ENCODE data around the gene SEMA3B. TPM values are rescaled to one million over a fixed set of nuclear protein-coding genes. Genes with fewer than 3 reads are reported as not detected.

SEMA3B gene
- total and polyA plus RNA-seq, 9 of the 15 experiments (the other 6 are each of a cell fraction or from before 2014, with no cell fraction given): 0.03 to 1.8 (median 0.55) TPM; not detected in 1

DNA sequence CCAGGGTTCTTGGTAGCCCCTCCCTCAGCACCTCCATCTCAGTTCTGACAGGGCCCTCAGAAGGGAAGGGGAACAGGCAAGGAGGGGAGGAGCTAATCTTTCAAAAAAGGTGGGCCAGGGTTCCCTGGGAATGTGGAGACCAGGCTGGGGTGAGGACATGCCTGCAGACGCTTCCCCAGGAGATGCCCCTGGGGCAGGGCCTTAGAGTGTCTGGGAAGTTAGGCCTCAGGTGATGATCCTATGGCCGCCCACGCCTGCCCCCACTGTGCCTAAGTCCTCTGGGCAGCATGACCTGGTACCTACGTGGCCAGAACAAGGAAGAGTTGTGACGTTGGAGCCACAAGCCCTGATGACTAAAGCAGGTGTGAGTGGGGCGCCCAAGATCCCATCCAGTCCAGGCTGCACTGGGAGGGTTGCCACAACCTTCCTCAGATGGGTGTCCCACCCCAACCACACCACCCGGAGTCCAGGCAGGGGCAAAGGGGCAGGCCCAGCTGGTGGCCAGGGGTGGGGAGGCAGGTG is 3.9 kb upstream of the SEMA3B start:
- Histone ChIP-seq H2AFZ (ENCODE audit: low read depth, low read length) (no peak overlapping the region), H3K9me1 (ENCODE audit: control insufficient read depth, insufficient read depth, low read length) (no peaks in the 10 kb centered on the region), H3K27ac (ENCODE audit: extremely low read depth, low read depth, low read length) (no peak overlapping the region; the same call in 2 of the 3 replicates), H3K4me3 (no peak overlapping the region), H3K9ac (ENCODE audit: insufficient read depth in 1 of 2, low read depth in 2 of 2, low read length in 2 of 2) (peak overlapping the region in 1 of 2 experiments; percentile 52; a peak in 2 of 4 replicates), H3K27me3 (ENCODE audit: control insufficient read depth in 2 of 2, insufficient read depth in 2 of 2, low read length in 2 of 2) (no peaks in the 10 kb centered on the region), H3K4me2 (ENCODE audit: insufficient read depth, low read length) (no peak overlapping the region), H3K4me1 (replicated peaks in 1 of 2; ENCODE audit: control insufficient read depth in 2 of 2, insufficient read depth in 2 of 2, low read length in 2 of 2) (peaks cover 6 to 50% of the 10 kb centered on the region in 2 experiments; a peak in 4 of 5 replicates), H4K20me1 (replicated peaks; ENCODE audit: control insufficient read depth, insufficient read depth, low read length) (no peaks in the 10 kb centered on the region), H3K9me3 (replicated peaks; ENCODE audit: control insufficient read depth, insufficient read depth, low read depth, low read length) (no peaks in the 10 kb centered on the region), H3K36me3 (ENCODE audit: control insufficient read depth, insufficient read depth, low read length) (no peaks in the 10 kb centered on the region), H3K79me2 (ENCODE audit: control insufficient read depth, insufficient read depth, low read length) (peaks cover 3% of the 10 kb centered on the region; the same call in 1 of the 3 replicates)
- FAIRE-seq: no peak
- ChIA-PET POLR2A (no interaction called here), CTCF (ENCODE audit: low intra/inter-chr PET ratio) (no interaction called here)
- TF ChIP-seq, protein P1, sequence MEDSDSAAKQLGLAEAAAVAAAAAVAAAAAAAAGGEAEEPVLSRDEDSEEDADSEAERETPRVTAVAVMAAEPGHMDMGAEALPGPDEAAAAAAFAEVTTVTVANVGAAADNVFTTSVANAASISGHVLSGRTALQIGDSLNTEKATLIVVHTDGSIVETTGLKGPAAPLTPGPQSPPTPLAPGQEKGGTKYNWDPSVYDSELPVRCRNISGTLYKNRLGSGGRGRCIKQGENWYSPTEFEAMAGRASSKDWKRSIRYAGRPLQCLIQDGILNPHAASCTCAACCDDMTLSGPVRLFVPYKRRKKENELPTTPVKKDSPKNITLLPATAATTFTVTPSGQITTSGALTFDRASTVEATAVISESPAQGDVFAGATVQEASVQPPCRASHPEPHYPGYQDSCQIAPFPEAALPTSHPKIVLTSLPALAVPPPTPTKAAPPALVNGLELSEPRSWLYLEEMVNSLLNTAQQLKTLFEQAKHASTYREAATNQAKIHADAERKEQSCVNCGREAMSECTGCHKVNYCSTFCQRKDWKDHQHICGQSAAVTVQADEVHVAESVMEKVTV (CRISPR knock-in tag; IDR thresholded peaks at IDR 0.05): no peak
- TF ChIP-seq, protein P2, sequence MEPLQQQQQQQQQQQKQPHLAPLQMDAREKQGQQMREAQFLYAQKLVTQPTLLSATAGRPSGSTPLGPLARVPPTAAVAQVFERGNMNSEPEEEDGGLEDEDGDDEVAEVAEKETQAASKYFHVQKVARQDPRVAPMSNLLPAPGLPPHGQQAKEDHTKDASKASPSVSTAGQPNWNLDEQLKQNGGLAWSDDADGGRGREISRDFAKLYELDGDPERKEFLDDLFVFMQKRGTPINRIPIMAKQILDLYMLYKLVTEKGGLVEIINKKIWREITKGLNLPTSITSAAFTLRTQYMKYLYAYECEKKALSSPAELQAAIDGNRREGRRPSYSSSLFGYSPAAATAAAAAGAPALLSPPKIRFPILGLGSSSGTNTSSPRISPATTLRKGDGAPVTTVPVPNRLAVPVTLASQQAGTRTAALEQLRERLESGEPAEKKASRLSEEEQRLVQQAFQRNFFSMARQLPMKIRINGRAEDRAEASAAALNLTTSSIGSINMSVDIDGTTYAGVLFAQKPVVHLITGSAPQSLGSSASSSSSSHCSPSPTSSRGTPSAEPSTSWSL (CRISPR knock-in tag; IDR thresholded peaks at IDR 0.05; ENCODE audit: borderline replicate concordance): no peak
- TF ChIP-seq ZNF140 (CRISPR knock-in tag; IDR thresholded peaks at IDR 0.05): no peak
- TF ChIP-seq, protein P3, sequence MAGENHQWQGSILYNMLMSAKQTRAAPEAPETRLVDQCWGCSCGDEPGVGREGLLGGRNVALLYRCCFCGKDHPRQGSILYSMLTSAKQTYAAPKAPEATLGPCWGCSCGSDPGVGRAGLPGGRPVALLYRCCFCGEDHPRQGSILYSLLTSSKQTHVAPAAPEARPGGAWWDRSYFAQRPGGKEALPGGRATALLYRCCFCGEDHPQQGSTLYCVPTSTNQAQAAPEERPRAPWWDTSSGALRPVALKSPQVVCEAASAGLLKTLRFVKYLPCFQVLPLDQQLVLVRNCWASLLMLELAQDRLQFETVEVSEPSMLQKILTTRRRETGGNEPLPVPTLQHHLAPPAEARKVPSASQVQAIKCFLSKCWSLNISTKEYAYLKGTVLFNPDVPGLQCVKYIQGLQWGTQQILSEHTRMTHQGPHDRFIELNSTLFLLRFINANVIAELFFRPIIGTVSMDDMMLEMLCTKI (IDR thresholded peaks at IDR 0.05; ENCODE audit: partially characterized antibody): no peak
- in situ Hi-C loops (cut with MboI): no loop called here
- intact Hi-C loops (cut with micrococcal nuclease): no loop called here
- no TSS peak for BruUV-seq (replicated peaks)
- ATAC-seq: no peak
- no peak for DNase-seq (ENCODE audit: extremely low read depth in 1 of 4, low spot score in 3 of 4)
- 58% methylated on average over 6 of the region's 7 CpGs for WGBS (ENCODE audit: insufficient coverage, low coverage, missing lambda C conversion rate)
